ENCODE results near the gene PARD3. TPM values are rescaled to one million over a fixed set of nuclear protein-coding genes. Genes with fewer than 3 reads are reported as not detected.

The PARD3 gene
- total RNA-seq, 3 donors from 2014 or later: 48.2 to 93.7 (median 60.6) TPM

- no peak for TF ChIP-seq POLR2AphosphoS5 (IDR thresholded peaks at IDR 0.05)
- no peak for TF ChIP-seq POLR2A (IDR thresholded peaks at IDR 0.05)
- no peak for TF ChIP-seq CTCF (IDR thresholded peaks at IDR 0.05)
- intact Hi-C loops (cut with DNase I; ENCODE audit: low total_unique reads): no loop called here
- Histone ChIP-seq H3K27ac (no peak overlapping the region), H3K9me3 (no peaks in the 10 kb centered on the region), H3K36me3 (no peaks in the 10 kb centered on the region), H3K4me3 (no peak overlapping the region), H3K4me1 (no peaks in the 10 kb centered on the region), H3K27me3 (no peaks in the 10 kb centered on the region)
- DNase-seq (ENCODE audit: low spot score in 2 of 2): no peak
These were observed 577.1 kb downstream of the PARD3 start for GRCh38 chr10:34237898-34238455.

GRCh38 chr10:34236931-34237330 lies 578.2 kb downstream of the PARD3 start:
- H3K9me3 ChIP-seq: no peaks in the 10 kb centered on the region
- no peaks in the 10 kb centered on the region for H3K36me3 ChIP-seq
- no peak for DNase-seq (ENCODE audit: low spot score in 2 of 2)
- no peaks in the 10 kb centered on the region for H3K27me3 ChIP-seq
- H3K4me3 ChIP-seq: no peak overlapping the region
- H3K4me1 ChIP-seq: no peaks in the 10 kb centered on the region
- H3K27ac ChIP-seq: no peak overlapping the region
- intact Hi-C loops (cut with DNase I; ENCODE audit: low total_unique reads): no loop called here
- TF ChIP-seq POLR2AphosphoS5 (IDR thresholded peaks at IDR 0.05) (no peak), POLR2A (IDR thresholded peaks at IDR 0.05) (no peak), CTCF (IDR thresholded peaks at IDR 0.05) (no peak)

- Histone ChIP-seq H3K4me3 (no peak overlapping the region), H3K4me1 (no peaks in the 10 kb centered on the region), H3K36me3 (no peaks in the 10 kb centered on the region), H3K27me3 (no peaks in the 10 kb centered on the region), H3K9me3 (no peaks in the 10 kb centered on the region), H3K27ac (no peak overlapping the region)
- no peak for TF ChIP-seq POLR2A (IDR thresholded peaks at IDR 0.05)
- TF ChIP-seq POLR2AphosphoS5 (IDR thresholded peaks at IDR 0.05): no peak
- no peak for TF ChIP-seq CTCF (IDR thresholded peaks at IDR 0.05)
- no peak for DNase-seq (ENCODE audit: low spot score in 2 of 2)
- intact Hi-C loops (cut with DNase I; ENCODE audit: low total_unique reads): no loop called here
These were observed 579.8 kb downstream of the PARD3 start for GRCh38 chr10:34235164-34235832.

GRCh38 chr10:34232481-34232880 lies 582.6 kb downstream of the PARD3 start:
- H3K4me3 ChIP-seq: no peak overlapping the region
- TF ChIP-seq CTCF (IDR thresholded peaks at IDR 0.05) (no peak), POLR2AphosphoS5 (IDR thresholded peaks at IDR 0.05) (no peak), POLR2A (IDR thresholded peaks at IDR 0.05) (no peak)
- no peaks in the 10 kb centered on the region for H3K4me1 ChIP-seq
- H3K36me3 ChIP-seq: no peaks in the 10 kb centered on the region
- intact Hi-C loops (cut with DNase I; ENCODE audit: low total_unique reads): no loop called here
- H3K27me3 ChIP-seq: no peaks in the 10 kb centered on the region
- no peak for DNase-seq (ENCODE audit: low spot score in 2 of 2)
- H3K27ac ChIP-seq: no peak overlapping the region
- peaks cover under 1% of the 10 kb centered on the region in 2 donors for H3K9me3 ChIP-seq

- Histone ChIP-seq H3K4me3 (no peak overlapping the region), H3K36me3 (no peaks in the 10 kb centered on the region), H3K27me3 (no peaks in the 10 kb centered on the region), H3K9me3 (peaks cover 4 to 6% of the 10 kb centered on the region in 2 donors), H3K27ac (no peak overlapping the region), H3K4me1 (no peaks in the 10 kb centered on the region)
- no peak for TF ChIP-seq POLR2AphosphoS5 (IDR thresholded peaks at IDR 0.05)
- TF ChIP-seq CTCF (IDR thresholded peaks at IDR 0.05): no peak
- TF ChIP-seq POLR2A (IDR thresholded peaks at IDR 0.05): no peak
- intact Hi-C loops (cut with DNase I; ENCODE audit: low total_unique reads): no loop called here
- no peak for DNase-seq (ENCODE audit: low spot score in 2 of 2)
These were observed 583.5 kb downstream of the PARD3 start for GRCh38 chr10:34231441-34232180.
